ENCODE data around the gene WTIP.
"Not testable (repeated sequence)": the region's sequence is repeated elsewhere in the genome, so short reads cannot be mapped to it uniquely, and the experiment has no call there.

The WTIP gene

DNA sequence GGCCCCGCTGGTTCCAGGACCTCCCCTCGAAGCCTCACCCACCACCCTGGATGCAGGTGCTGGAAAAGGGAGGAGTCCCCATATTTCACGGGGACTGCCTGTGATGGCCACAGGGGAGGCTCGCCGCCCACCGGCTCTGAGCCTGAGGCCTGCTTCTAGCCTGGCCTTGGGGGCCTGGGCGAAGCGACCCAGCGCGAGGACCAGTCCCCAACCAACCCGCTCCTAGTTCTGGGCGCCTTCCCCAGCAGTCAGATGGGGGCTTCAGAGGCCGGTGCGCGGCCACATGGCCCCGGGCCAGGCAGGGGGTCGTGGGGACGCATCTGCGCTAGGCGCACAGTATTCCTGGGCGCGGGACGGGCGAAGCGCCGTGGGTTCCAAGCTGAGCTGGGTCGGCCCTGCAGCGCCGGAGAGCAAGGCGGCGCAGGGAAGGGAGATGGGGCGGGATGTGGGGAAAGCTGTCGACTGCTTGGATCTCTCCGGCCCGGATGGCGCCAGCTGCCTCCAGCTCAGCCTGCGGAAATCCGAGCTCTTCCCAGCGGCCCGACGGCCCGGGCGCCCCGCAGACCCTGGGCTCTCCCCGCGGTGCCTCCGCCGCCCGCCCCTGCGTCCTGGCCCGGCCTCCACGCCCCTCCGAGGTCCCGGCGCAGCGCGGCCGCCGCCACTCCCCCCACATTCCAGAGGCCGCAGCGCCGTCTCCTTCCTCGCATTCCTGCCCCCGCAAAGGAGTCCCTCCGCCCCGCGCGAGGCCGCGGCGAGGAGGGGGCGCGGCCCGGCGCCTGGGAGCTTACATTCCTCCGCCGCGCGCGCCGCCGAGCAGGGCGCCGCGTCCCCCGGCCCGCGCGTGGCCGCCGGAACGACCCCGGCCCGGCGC is at the start of gene WTIP:
Gene WTIP (plus strand): TSS at position 788 of the 871 bp plus-strand sequence. CDS start 217 bp downstream, outside the sequence.
- FAIRE-seq, result peak; percentile 27
- peak; percentile 90 for DNase-seq (ENCODE audit: low spot score)

GRCh38 chr19:34432797-34433196 is 48.8 kb upstream of the WTIP start:
- no peak for DNase-seq (ENCODE audit: low spot score)
- no peak for FAIRE-seq

GRCh38 chr19:34436716-34437115 is 44.8 kb upstream of the WTIP start:
- no peak for DNase-seq (ENCODE audit: low spot score)
- FAIRE-seq, result no peak

DNA sequence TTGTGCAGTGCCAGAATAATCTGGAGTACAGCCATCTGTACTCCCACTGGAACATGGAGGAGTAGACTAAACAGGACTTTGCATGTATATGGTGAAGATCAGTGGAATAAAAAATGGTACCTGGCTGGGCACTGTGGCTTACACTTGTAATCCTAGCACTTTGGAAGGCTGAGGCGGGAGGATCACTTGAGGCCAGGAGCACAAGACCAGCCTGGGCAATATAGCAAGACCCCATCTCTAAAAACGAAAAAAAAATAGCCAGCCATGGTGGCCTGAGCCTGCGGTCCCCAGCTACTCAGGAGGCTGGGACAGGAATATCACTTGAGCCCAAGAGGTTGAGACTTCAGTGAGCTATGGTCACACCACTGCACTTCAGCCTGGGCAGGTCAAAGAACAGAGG is 33.4 kb upstream of the WTIP start:
- DNase-seq (ENCODE audit: low spot score) (no peak), FAIRE-seq (no peak)

GRCh38 chr19:34452723-34453122 is 28.8 kb upstream of the WTIP start:
- no peak for FAIRE-seq
- no peak for DNase-seq (ENCODE audit: low spot score)

DNA sequence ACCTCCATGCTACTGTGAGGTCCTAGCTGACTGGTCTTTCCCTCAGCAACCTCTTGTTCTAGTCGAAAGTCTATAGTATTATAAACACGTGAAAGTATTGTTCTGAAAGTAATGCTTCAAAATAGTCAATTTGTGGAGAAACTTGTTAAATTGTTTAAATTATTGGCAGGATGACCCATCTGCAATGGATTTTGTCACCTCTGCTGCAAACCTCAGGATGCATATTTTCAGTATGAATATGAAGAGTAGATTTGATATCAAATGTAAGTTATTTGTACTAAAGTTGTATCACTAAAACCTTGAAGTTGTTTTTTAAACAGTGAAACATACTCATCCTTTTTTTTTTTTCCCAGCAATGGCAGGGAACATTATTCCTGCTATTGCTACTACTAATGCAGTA is 27.5 kb upstream of the WTIP start:
- FAIRE-seq, result no peak
- no peak for DNase-seq (ENCODE audit: low spot score)

GRCh38 chr19:34454685-34455084 is 26.9 kb upstream of the WTIP start:
- DNase-seq (ENCODE audit: low spot score) (no peak), FAIRE-seq (no peak)

- not testable (repeated sequence) for FAIRE-seq; DNase-seq (ENCODE audit: low spot score)
Observed at GRCh38 chr19:34455783-34456480, 25.6 kb upstream of the WTIP start.

DNA sequence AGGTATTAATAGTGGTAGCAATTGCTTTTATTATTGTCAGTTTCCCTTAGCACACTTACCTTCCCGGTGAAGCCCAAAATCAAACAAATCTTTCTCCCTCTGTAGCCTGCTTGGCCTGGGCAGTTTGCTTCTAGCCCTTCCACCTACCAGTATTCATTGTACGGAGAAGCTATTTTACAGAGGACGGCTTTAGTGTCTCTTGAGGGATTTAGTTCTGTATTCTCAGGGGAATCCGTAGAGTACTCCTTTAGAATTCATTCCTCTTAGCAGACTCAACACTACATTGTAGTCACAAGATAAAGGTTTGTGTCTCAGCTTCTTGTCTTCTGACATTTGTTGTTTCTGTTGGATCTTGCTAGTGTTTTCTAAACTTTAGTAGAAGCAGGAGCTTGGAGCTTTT is 24.1 kb upstream of the WTIP start:
- FAIRE-seq (no peak), DNase-seq (ENCODE audit: low spot score) (no peak)

- FAIRE-seq, result no peak
- DNase-seq (ENCODE audit: low spot score), result no peak
Observed at GRCh38 chr19:34458677-34459076, 22.9 kb upstream of the WTIP start.

DNA sequence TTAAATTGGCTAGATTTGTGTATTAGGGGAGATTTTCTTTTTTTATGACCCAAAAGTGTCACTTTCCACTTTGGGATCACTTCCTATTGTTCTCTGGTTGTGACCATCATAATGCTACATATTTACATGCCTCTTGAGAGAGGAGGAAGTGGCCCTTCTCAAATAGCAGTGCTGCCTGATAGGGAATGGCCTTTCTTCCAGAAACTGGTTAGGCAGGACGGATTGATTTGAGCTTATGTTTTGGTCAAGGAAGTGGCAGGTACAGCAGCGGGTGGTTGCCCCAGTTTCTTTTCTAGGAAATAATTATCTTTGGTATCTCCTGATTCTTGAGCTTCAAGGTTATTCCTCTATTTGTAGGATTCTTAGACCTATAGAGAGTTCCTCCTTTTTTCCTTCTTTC is 21.9 kb upstream of the WTIP start:
- DNase-seq (ENCODE audit: low spot score) (no peak), FAIRE-seq (no peak)

DNA sequence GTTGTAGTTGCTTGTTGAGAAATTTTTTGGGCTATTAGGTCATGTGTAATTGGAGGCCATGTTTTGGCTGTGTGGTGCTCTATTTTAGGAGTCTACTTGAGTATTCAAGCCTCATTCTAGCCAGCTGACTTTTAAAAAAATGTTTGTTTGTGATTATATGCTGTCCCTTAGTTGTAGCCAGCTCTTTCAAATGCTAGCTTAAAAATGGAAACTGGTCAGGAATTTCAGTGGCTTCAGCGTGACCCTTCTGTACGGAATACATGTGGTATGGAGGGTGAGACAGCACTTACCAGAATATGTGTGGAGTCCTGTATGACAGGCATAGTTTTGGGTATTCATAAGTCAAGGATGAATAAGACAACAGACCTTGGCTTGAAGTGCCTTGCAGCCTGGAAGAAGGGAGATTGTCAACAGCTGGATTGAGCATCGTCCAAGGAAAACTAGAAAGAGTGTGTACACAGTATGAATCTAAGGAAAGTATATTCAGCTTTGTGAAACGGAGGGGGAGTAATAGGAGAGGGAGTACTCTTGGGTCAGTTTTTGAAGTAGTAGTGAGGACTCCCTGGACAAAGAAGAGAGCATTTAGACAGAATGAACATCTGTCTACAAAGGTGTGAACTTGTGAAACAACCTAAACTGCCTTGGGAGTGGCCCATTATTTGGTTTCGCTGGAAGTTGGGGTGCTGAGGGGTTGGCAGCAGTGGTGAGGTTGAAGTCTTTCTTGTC is 20.0 kb upstream of the WTIP start:
- FAIRE-seq (no peak), DNase-seq (ENCODE audit: low spot score) (no peak)

DNA sequence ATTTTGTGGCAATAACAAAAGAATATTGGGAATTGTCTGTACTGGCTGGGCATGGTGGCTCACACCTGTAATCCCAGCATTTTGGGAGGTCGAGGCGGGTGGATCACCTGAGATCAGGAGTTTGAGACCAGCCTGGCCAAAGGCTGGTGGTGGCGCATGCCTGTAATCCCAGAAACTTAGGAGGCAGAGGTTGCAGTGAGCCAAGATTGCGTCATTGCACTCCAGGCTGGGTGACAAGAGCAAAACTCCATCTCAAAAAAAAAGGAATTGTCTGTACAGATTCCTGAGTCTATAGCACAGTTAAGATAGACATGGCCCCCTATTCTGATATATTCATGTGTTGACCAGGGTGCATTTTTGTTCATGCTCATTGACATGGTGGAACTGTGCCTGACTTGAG is 16.8 kb upstream of the WTIP start:
- DNase-seq (ENCODE audit: low spot score); FAIRE-seq: not testable (repeated sequence)

DNA sequence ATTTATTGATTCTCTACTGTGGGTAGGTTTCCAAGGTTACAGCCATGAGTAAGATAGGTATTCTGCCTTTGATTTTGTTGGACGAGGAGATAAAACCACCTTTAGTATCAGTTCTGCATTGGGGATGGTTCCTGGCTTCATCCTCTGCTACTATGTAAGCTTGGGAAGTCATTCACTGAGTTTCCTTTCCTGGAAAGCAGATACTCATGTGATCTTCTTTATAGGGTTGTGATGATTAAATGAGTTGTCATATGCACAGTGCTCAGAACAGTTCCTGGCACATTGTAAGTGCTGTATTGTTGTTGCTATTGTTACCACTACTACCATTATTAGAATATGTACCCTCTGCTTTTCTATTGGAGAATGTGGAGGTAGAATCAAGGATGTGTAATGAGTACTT is 13.1 kb upstream of the WTIP start:
- DNase-seq (ENCODE audit: low spot score) (no peak), FAIRE-seq (no peak)

GRCh38 chr19:34469026-34469425 is 12.5 kb upstream of the WTIP start:
- DNase-seq (ENCODE audit: low spot score); FAIRE-seq: not testable (repeated sequence)

- DNase-seq (ENCODE audit: low spot score) (no peak), FAIRE-seq (no peak)
Observed at GRCh38 chr19:34471906-34472700, 9.5 kb upstream of the WTIP start.

DNA sequence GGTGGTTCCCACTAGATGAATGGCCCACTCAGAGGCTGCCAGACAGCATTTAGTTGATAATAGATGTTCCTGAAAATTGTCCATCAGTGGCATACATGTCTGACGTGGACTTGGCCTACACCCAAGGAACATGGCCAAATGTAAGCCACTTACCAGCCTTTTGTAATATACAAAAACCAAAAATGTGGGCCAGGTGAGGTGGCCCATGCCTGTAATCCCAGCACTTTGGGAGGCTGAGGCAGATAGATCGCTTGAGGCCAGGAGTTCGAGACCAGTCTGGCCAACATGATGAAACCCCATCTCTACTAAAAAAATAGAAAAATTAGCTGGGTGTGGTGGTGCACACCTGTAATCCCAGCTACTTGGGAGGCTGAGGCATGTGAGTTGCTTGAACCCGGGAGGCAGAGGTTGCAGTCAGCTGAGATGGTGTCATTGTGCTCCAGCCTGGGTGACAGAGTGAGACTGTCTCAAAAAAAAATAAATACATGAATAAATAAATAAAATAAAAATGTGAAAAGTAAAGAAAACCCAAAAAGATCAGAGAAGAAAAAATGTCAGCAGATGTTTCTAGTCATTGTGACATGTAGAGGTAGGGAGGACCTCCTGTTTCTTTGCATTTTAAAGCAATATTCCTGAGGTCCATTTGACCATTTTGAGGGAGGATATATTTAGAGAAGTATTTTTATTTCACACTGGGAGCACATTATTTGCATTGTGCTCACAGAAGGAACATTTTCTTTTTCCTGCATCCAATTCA is 7.1 kb upstream of the WTIP start:
- no peak for FAIRE-seq
- no peak for DNase-seq (ENCODE audit: low spot score)

DNA sequence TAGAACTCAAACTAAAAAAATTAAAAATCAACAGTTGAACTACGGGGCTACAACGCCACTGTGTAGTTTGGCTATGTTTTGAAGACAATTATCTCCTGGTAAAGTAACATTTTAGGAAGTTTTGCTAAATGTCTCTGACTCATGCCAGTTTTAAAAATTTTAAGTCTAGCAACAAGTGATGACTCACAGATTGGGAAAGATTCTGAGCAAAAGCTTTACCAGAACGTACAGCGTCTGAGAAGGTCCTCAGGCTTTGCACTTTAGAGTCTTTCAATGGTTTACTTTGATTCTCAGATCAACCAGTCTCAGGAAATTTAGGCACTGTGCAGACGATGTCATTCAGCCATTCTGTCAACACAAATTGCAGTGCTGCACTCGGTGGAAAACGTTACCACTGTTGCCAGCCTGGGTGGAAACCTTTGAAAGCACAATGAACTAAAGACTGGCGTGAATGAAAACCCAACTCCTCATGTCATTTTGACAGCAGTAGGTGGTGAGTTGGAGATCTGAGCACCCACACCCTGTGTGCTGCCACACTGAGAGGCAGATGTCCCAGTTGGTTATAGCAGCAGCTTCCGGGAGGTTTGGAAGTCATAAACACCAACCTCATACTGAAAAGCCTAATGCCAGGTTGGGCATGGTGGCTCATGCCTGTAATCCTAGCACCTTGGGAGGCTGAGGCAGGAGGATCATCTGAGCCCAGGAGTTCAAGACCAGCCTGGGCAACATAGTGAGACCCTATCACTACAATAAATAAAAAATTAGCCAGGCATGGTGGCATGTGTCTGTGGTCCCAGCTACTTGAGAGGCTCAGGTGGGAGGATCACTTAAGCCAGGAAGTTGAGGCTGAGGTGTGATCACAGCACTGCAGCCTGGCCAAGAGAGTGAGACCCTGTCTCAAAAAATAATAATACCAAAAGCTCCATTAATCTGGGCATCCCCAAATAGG is 6.3 kb upstream of the WTIP start:
- FAIRE-seq, result no peak

GRCh38 chr19:34475975-34476594 is 5.5 kb upstream of the WTIP start:
- no peak for FAIRE-seq
- DNase-seq (ENCODE audit: low spot score), result no peak

More for the DNA sequence above, 6.3 kb upstream of the WTIP start:
- DNase-seq (ENCODE audit: low spot score), result no peak
